ENCODE measurements around the gene PSMG4. TPM values are rescaled to one million over a fixed set of nuclear protein-coding genes. Genes with fewer than 3 reads are reported as not detected.

The PSMG4 gene
- total and polyA plus RNA-seq, 9 of the 15 experiments (the other 6 are each of a cell fraction or from before 2014, with no cell fraction given) = 12.9 to 185 (median 52.0) TPM

- no peak for TF ChIP-seq NR2C2 (CRISPR knock-in tag; IDR thresholded peaks at IDR 0.05)
- no peak for TF ChIP-seq NR2C2 (tag; IDR thresholded peaks at IDR 0.05)
- no peak for TF ChIP-seq STAT6 (CRISPR knock-in tag; IDR thresholded peaks at IDR 0.05)
- no peak for TF ChIP-seq ATF6 (CRISPR knock-in tag; IDR thresholded peaks at IDR 0.05)
- no peak for TF ChIP-seq RUNX1 (IDR thresholded peaks at IDR 0.05; ENCODE audit: low read depth)
- TF ChIP-seq XRCC5 (IDR thresholded peaks at IDR 0.05; ENCODE audit: low read depth, low read length) = no peak
- TF ChIP-seq POLR2AphosphoS5 (IDR thresholded peaks at IDR 0.05; ENCODE audit: control insufficient read depth, insufficient read depth, low read depth, low read length) = no peak
- TF ChIP-seq DPF2 (IDR thresholded peaks at IDR 0.05) = no peak
- TF ChIP-seq ZNF263 (CRISPR knock-in tag; IDR thresholded peaks at IDR 0.05; ENCODE audit: borderline replicate concordance) = no peak
- TF ChIP-seq PATZ1 (CRISPR knock-in tag; IDR thresholded peaks at IDR 0.05; ENCODE audit: borderline replicate concordance) = no peak
- no peak for TF ChIP-seq SMAD2 (IDR thresholded peaks at IDR 0.05; ENCODE audit: low read depth, low read length)
- TF ChIP-seq FOXJ3 (CRISPR knock-in tag; IDR thresholded peaks at IDR 0.05) = no peak
- TF ChIP-seq EGR1 (conservative IDR thresholded peaks at IDR 0.05) = no peak
- TF ChIP-seq CBFA2T3 (IDR thresholded peaks at IDR 0.05) = no peak
- no peak for TF ChIP-seq GTF3C2 (IDR thresholded peaks at IDR 0.05; ENCODE audit: borderline replicate concordance, extremely low read depth, insufficient read length)
- no peak for TF ChIP-seq ZKSCAN1 (IDR thresholded peaks at IDR 0.05; ENCODE audit: low read depth, low read length)
- TF ChIP-seq TRIM24 (IDR thresholded peaks at IDR 0.05) = 0 out of 4 replicates have a peak, but pooled peaks of 1 of the 2 experiments have one; percentile 21
- TF ChIP-seq POU5F1 (IDR thresholded peaks at IDR 0.05; ENCODE audit: borderline replicate concordance, low read depth, low read length, partially characterized antibody) = no peak
Observed at GRCh38 chr6:3228771-3229565, 29.8 kb upstream of the PSMG4 start (continued).
